Lung (tissue), 12 donors: ENCODE measurements around the gene PON1. TPM values are rescaled to one million over a fixed set of nuclear protein-coding genes. Genes with fewer than 3 reads are reported as not detected.

Source experiments
- ATAC-seq: fragments of 200-7000 bp; cut with Tn5 transposase; one replicate; pipeline ENCODE4 v1.9.1; 2020; ENCODE audit warnings: moderate number of reproducible peaks; ENCODE audit not compliant: insufficient read depth, low FRiP score
- DNase-seq, 3 donors: peaks; one replicate each; pipeline ENCODE4 v3.0.0-alpha.2; 2013 to 2017
- H3K27ac ChIP-seq, 2 donors: one replicate each; pipeline ENCODE4 v1.5.1; 2013; ENCODE audit warnings: mild to moderate bottlenecking in 2 of 2, moderate library complexity in 2 of 2, control low read depth in 1 of 2, inconsistent platforms in 1 of 2, low read depth in 1 of 2, low read length in 1 of 2
- H3K27me3 ChIP-seq, 3 donors: one replicate each; pipeline ENCODE4 v1.5.1; 2013; ENCODE audit warnings: low read length in 2 of 3; ENCODE audit not compliant: control insufficient read depth in 3 of 3, insufficient read depth in 3 of 3
- H3K36me3 ChIP-seq, 4 donors: one replicate each; pipeline ENCODE4 v1.5.1; 2013; ENCODE audit warnings: low read length in 4 of 4, mild to moderate bottlenecking in 1 of 4, moderate library complexity in 1 of 4; ENCODE audit not compliant: control insufficient read depth in 4 of 4, insufficient read depth in 4 of 4
- H3K4me1 ChIP-seq, 5 donors: one replicate each; pipeline ENCODE4 v1.5.1; 2013; ENCODE audit warnings: low read length in 5 of 5, mild to moderate bottlenecking in 2 of 5, moderate library complexity in 1 of 5; ENCODE audit not compliant: control insufficient read depth in 5 of 5, insufficient read depth in 5 of 5
- H3K4me3 ChIP-seq: one replicate; pipeline ENCODE4 v1.5.1; 2013; ENCODE audit warnings: mild to moderate bottlenecking, control low read depth, moderate library complexity
- H3K9ac ChIP-seq, 2 donors: one replicate each; pipeline ENCODE4 v1.5.1; 2013; ENCODE audit warnings: low read length in 2 of 2, control low read depth in 1 of 2; ENCODE audit not compliant: insufficient read depth in 1 of 2
- H3K9me3 ChIP-seq, 4 donors: one replicate each; pipeline ENCODE4 v1.5.1; 2013; ENCODE audit warnings: low read length in 3 of 4, mild to moderate bottlenecking in 1 of 4, moderate library complexity in 1 of 4; ENCODE audit not compliant: control insufficient read depth in 4 of 4, insufficient read depth in 3 of 4
- CTCF ChIP-seq: IDR thresholded peaks from 2 replicates; pipeline ENCODE4 v1.5.1; 2012; ENCODE audit warnings: mild to moderate bottlenecking; ENCODE audit errors: control extremely low read depth, extremely low read depth
- WGBS, 2 donors: extraction: QIAGEN DNeasy Blood & Tissue Kit; methylation state at CpG; one replicate each; pipeline ENCODE4 v1.1.7; 2013; 5-methylcytosine and 5-hydroxymethylcytosine counted together
- polyA plus RNA-seq, 2 donors: library from polyadenylated mRNA; stranded (reverse); fragments of 200-250 nt; gene quantifications; one replicate each; pipeline ENCODE4 v1.2.1, GENCODE V29; 2013
- total RNA-seq, 2 donors: library from RNA; depleted of rRNA in 1 of 2; stranded (reverse); fragments of >200 nt in 1 of 2; gene quantifications; one replicate each; pipeline ENCODE4 v1.2.1, GENCODE V29; 2014 to 2021
- donor health status: control.
- donor health status: control.
- donor health status: Bipolar disorder and iron deficiency.
- donor health status: healthy.
- donor health status: DM: yes; HTN: yes; CAD: no.

The PON1 gene
- total and polyA plus RNA-seq, 4 donors, result 0.15 to 2.3 (median 0.59) TPM

- H3K36me3 ChIP-seq, result peaks cover 0 to 2% (median 0%) of the 10 kb centered on the region in 4 donors
- TF ChIP-seq CTCF, result no peak
- ATAC-seq, result no peak
Observed at GRCh38 chr7:95296456-95296855, 27.9 kb downstream of the PON1 start.

GRCh38 chr7:95295397-95295796 lies 28.9 kb downstream of the PON1 start:
- DNase-seq (no peak), ATAC-seq (no peak)
- no peaks in the 10 kb centered on the region for H3K4me1 ChIP-seq
- H3K4me3 ChIP-seq, result no peak overlapping the region
- H3K36me3 ChIP-seq, result peaks cover 0 to 2% (median 0%) of the 10 kb centered on the region in 4 donors
- H3K9me3 ChIP-seq, result no peaks in the 10 kb centered on the region
- no peaks in the 10 kb centered on the region for H3K27me3 ChIP-seq
- H3K27ac ChIP-seq, result no peak overlapping the region
- H3K9ac ChIP-seq, result no peak overlapping the region
- no peak for TF ChIP-seq CTCF

More at GRCh38 chr7:95296456-95296855, 27.9 kb downstream of the PON1 start:
- 91 to 96% methylated on average over 6 of the region's 6 CpGs for WGBS, 2 donors
- Histone ChIP-seq H3K27me3 (peaks cover 0 to 1% (median 0%) of the 10 kb centered on the region in 3 donors), H3K4me3 (no peak overlapping the region), H3K4me1 (no peaks in the 10 kb centered on the region), H3K27ac (no peak overlapping the region), H3K9me3 (no peaks in the 10 kb centered on the region), H3K9ac (no peak overlapping the region)
- no peak for DNase-seq

- no peaks in the 10 kb centered on the region for H3K4me1 ChIP-seq
- ATAC-seq (no peak), DNase-seq (no peak)
- no peak overlapping the region for H3K9ac ChIP-seq
- 94 to 95% methylated on average over 7 of the region's 7 CpGs for WGBS, 2 donors
- H3K4me3 ChIP-seq, result no peak overlapping the region
- no peak overlapping the region for H3K27ac ChIP-seq
- TF ChIP-seq CTCF, result no peak
- H3K36me3 ChIP-seq, result peaks cover 0 to 2% (median 0%) of the 10 kb centered on the region in 4 donors
- no peaks in the 10 kb centered on the region for H3K9me3 ChIP-seq
- no peaks in the 10 kb centered on the region for H3K27me3 ChIP-seq
Observed at GRCh38 chr7:95290166-95290830, 34.0 kb downstream of the PON1 start.

- H3K27me3 ChIP-seq, result no peaks in the 10 kb centered on the region
- DNase-seq (no peak), ATAC-seq (no peak)
- no peak overlapping the region for H3K9ac ChIP-seq
- WGBS, 2 donors, result 64 to 86% methylated on average over 2 of the region's 2 CpGs
- H3K27ac ChIP-seq, result no peak overlapping the region
- TF ChIP-seq CTCF, result no peak
- H3K4me1 ChIP-seq, result no peaks in the 10 kb centered on the region
- no peak overlapping the region for H3K4me3 ChIP-seq
- H3K36me3 ChIP-seq, result peaks cover 0 to 2% (median 0%) of the 10 kb centered on the region in 4 donors
- no peaks in the 10 kb centered on the region for H3K9me3 ChIP-seq
Observed at GRCh38 chr7:95286096-95286495, 38.2 kb downstream of the PON1 start.
